Frontal cortex (tissue), 4 donors: Measurements from ENCODE around the gene POU3F4. TPM values are rescaled to one million over a fixed set of nuclear protein-coding genes. Genes with fewer than 3 reads are reported as not detected.

ENCODE experiments used
- DNase-seq, 2 donors: peaks; one replicate each; pipeline ENCODE4 v3.0.0; 2012; ENCODE audit warnings: low spot score in 2 of 2
- FAIRE-seq: peaks from 2 replicates; lab custom pipeline; 2012; peaks lifted over from hg19 to GRCh38; lab: Jason Lieb, UNC
- total RNA-seq: library from RNA; depleted of rRNA; stranded (reverse); fragments of >200 nt; gene quantifications from one replicate; pipeline ENCODE4 v1.2.3, GENCODE V29; 2014
- donor health status: control.
- donor health status: control.
- donor health status: control.

POU3F4 gene
- 16.3 TPM for total RNA-seq

DNA sequence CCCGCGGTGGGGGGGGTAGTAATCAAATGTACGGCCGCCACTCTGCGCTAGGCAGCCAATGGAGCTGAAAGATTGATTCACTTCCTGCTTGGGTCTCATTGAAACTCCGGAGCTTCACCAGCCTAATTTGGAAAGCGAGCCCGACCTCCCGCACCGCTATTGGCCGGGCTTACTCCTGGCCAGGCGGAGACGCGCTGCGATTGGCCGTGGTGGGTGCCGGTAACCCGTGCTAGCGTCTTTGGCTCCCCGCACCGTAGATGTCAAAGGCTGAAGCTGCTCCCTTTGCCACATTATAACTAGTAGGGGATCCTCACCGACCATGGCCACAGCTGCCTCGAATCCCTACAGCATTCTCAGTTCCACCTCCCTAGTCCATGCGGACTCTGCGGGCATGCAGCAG lies at the start of gene POU3F4:
TSS of gene POU3F4 (plus strand) at position 285 of the 400 bp plus-strand sequence. CDS start at position 320, 35 bp downstream.
- DNase-seq: peak in 1 of 2 donors; percentile 33
- FAIRE-seq: no peak

DNA sequence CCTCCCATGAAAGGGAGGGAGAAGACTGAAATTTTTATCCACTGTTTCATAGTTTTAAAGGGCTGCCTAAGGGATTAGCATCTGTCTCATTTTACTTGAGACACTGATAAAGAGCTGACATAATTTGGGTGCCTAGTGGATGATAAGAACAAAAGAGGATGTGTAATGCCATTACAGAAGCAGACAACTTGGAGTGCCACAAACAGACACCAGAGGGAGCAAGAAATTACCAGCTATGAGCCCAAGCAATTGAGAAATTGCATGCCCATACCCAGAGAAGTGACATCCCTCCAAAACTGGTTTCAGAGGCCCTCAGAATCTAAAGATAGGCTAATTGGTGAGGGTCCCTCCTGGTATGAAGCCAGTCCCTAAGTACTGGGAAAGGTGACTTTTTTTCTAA lies 38.5 kb upstream of the POU3F4 start:
- FAIRE-seq (no peak), DNase-seq (peak in 1 of 2 donors; percentile 1)

DNA sequence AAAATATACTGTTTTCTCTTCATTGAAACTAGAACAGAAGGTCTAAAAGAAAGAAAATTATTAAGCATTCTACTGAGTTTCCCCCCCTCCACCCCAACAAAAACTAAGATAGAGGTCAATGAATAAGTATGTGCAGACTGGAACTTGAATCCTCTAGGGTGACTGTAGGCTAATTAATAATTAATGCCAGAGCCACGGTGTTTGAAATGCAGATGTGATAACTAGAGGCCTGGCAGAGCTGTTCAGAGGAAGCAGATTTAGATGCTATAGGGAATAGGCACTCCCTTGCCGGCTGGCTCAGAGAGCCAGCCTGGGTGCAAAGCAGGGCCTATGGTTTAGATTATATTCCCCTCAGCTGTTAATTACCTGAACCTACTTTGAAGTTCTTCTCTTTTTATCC lies 12.2 kb upstream of the POU3F4 start:
- DNase-seq (no peak), FAIRE-seq (no peak)

DNA sequence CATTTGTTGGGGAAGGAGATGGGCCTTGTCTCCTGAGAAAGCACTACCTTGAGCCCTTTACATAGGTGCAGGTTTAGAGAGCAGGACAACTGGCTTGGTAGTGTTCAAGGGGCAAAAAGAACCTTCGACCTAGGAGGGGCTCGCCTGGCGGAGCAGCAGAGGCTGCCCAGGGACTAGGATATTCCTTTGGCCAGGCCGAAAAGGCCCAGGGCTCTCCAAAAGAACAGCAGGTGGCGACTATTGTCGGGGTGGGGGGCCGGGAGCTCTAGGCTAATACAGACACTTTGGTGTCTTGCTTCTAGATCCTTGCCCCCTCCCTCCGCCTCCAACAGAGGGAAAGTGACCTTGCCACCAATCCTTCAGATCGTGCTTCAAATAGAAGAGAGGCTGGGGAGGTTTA lies 7.1 kb upstream of the POU3F4 start:
- DNase-seq: no peak
- no peak for FAIRE-seq

DNA sequence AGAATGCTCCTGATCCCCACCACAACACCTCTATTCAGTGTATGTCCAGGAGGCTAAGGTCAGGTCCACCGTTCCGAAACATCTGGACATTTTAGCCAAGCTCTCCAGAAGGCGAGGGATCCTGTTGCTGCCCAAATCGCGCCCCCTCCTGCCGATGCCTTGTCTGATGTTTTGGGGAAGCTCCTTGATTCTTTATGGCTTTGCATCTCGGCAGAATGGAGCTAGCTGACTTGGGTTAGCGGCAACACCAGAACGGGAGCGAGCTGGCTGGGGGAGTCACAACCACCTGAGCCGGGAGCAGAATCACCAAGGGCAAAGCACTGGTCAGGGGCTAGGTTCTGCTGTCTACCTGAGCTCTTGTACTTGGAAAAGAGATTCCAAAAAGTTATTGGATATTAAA lies 6.6 kb upstream of the POU3F4 start:
- FAIRE-seq: no peak

DNA sequence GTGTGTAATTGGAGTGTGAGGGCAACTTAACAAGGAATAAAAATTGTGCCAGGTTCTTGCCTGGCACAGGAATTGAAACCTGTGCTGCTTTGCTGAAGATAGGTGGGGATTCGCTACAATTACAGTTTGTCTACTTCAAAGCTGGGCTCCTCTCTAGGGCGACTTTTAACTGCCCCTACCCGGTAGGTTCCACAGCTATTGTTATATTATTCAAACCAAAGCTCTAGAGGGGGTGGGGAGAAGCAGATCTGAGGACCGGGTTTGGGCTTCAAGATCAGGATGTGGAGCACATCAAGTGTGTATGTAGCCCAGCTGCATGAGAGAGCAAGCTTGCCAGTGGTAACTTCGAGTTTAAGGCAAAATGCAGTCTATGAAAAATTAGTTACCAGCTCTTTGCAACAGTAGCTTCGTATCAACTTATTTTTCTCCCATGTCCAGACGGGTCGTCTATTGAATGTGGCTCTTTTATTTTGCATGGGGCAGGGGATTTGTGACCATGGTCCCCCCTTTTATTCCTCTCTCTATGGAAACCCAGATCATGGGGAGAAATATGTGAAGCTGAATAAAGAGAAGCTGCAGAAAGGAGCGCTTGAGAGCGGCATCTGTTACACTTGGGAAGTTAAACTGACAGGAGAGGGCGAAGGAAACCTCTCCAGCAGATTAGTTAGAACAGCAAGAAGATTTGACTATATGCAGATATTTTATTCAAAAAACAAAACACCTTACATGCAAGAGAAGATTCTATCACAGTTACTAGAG lies 3.2 kb upstream of the POU3F4 start:
- no peak for FAIRE-seq
- DNase-seq: no peak

More for the DNA sequence above, 6.6 kb upstream of the POU3F4 start:
- no peak for DNase-seq

DNA sequence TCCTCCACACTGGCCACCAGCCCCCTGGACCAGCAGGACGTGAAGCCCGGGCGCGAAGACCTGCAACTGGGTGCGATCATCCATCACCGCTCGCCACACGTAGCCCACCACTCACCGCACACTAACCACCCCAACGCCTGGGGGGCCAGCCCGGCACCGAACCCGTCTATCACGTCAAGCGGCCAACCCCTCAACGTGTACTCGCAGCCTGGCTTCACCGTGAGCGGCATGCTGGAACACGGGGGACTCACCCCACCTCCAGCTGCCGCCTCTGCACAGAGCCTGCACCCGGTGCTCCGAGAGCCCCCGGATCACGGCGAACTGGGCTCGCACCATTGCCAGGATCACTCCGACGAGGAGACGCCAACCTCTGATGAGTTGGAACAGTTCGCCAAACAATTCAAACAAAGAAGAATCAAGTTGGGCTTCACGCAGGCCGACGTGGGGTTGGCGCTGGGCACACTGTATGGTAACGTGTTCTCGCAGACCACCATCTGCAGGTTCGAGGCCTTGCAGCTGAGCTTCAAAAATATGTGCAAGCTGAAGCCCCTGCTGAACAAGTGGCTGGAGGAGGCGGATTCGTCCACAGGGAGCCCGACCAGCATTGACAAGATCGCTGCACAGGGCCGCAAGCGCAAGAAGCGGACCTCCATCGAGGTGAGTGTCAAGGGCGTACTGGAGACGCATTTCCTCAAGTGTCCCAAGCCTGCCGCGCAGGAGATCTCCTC lies 600 bp downstream of the POU3F4 start:
- FAIRE-seq: no peak
- no peak for DNase-seq

DNA sequence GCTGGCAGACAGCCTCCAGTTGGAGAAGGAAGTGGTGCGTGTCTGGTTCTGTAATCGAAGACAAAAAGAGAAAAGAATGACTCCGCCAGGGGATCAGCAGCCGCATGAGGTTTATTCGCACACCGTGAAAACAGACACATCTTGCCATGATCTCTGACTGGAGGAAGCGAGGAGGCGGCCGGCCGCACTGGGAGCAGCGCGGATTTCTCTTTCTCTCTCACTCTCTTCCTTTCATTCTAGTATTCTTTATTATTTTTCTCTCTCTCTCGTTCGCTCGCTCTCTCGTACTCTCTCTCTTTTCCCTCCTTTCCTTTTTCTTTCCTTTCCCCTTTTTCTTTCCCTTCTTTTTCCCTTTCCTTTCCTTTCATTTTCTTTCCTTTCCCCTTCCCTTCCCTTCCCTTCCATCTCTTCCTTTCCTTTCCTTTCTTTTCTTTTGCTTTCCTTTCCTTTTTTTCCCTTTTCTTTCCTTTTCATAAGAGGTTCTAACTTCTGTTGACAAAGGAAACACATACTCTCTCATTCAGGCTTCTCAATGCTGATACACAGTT lies 1.2 kb downstream of the POU3F4 start:
- DNase-seq (no peak), FAIRE-seq (no peak)

DNA sequence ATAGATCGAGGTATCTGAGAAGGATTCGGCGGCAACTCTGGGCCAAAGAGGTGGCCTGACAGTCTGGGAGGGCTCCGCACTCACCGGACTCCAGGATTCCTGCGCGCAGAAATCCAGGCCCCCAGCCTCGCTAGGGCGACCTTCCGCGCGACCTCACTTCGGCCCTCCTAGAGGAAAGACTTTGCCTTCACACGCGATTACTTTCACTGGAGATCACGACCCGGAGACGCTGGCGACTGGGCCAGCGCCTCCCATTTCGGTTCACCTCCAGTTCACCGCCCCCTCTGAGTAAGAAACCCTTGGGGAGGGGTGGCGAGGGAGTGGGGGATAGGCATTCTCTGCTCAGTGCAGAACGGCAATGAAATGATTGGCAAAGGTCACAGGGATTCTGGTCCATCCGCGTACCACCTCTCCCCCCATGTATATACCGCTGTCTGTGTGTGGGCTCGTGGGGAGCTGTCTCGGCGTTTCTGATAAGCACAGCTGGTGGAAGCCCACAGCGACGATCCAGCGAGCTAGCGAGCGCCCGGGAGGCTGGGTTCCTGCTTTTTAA lies 2.5 kb downstream of the POU3F4 start:
- DNase-seq (no peak), FAIRE-seq (no peak)

DNA sequence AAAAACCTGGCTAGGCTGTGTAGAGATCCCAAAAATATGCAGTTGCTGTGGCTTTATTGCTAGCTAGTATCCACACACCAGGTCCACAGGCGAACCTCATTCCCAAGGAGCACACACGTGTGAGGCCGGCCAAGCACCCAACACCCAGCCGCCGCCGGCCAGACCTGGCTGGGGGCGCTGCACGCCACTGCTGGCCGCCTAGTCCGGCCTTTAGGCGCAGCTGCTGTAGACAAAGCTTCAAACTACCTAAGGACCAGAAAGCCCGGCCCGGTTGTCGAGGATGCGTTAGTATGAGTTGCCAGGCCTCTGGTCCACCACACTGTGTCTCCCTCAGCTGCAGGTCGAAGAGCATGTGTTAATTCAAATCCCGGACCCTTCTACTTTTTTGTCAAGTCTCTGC lies 3.1 kb downstream of the POU3F4 start:
- no peak for DNase-seq
- FAIRE-seq: no peak

DNA sequence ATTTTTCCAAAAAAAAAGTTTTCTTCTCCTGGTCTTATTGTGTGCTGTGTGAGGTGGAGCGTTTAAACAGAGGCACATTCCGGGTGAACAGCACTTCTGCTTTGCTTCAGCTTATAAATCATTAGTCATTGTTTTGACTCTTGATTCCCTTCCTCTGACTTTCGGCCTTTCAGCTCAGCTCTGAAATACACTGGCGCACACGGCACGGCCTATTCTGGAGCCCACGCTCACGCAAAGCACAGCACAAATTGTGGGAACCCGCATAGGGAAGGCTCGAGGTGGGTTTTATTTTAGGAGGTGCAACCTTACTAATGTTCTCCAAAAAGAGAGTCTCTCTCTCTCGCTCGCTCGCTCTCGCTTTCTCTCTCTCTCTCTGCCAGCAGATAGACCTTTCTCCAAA lies 4.0 kb downstream of the POU3F4 start:
- no peak for FAIRE-seq
- DNase-seq: no peak

DNA sequence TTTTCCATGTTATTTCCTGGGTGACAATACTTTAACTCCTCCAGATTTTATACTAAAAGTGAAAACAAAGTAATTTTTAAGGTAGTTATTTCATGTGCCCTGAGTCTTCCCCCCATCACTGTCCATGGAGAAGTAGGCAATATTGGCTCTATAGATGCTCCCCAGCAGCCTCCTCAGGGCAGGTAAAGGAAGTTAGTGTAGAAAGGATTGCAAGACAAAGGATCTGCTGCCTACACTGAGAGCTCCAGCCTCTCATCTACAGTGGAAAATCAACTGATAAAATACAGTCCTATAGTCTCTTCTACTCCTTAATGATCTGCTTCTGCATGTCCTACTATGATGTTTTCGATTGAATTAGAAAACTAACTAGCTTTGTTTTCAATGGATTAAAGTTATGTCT lies 8.5 kb downstream of the POU3F4 start:
- FAIRE-seq (no peak), DNase-seq (no peak)

DNA sequence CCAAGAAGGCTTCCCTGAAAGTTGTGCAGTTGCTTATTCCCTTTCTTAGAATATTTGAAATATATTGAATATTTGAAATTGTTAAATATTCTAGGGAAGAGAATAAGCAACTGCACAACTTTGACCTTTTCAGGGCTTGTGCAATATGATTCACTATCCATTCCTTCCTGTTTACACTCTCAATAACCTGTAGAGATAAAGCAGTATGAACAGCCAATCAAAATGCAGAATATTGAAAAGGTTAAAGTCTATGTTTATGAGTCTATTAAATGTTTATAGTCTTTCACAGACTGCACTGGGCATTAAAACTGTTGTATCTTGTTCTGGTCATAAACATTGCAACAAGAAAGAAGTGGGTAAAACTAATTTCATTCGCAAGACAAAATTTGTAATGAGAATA lies 13.8 kb downstream of the POU3F4 start:
- FAIRE-seq (no peak), DNase-seq (no peak)

DNA sequence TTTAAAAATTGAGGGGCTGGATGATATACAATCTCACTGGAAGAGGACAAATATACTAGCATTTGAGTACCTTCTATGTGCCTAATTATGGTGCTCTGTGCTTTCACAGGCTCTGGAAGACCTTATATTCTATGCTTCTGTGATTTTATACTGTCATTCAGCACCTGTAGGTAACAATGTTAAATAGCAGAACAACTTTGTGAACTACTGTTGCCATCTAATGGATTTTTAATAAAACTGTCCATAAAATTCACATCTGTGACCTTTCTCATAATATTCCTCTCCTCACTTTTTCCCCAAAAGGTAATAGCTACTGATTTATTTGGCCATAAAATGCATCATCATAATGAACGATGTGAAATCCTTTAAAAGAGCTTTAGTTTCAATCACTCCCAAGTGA lies 21.9 kb downstream of the POU3F4 start:
- FAIRE-seq (no peak), DNase-seq (no peak)

DNA sequence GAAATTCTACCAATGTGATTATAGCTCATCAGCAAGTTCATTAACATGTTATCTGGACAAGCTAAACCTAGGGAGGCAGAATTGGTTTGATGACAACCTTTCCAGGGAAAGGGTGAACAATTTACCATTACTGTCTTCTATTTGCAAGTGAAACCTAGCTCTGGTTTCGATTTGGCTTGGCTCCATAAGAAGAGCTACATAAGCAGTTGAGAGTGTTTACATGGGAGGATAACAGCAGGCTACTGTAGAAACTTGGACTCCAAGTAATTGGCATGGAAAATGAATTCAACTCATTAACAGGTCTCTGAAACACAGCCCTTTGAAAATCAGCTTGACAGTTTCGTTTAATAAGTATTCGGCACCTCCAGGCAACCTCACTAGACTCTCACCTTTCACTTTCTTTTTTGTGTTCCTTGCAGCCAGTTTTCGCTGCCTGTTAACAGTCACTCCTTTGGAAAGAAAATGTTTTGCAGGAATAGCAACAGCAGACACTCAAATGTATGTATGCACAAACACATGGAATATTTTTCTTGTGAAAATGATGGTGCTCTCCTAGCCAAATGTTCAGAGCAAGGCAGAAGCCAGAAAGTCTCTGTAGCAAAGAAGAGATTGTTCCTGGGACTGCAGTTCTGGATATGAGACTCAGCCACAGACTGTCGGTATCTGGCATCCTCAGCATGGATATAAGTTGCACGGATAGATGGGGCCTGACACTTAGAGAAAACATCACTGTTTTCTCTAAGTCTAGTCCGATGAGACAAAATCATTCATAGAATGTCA lies 27.5 kb downstream of the POU3F4 start:
- FAIRE-seq: no peak
- no peak for DNase-seq
